ENCODE data around the gene PLIN1. TPM values are rescaled to one million over a fixed set of nuclear protein-coding genes. Genes with fewer than 3 reads are reported as not detected.

Gene PLIN1
- total and polyA plus RNA-seq, 2 experiments from 2014 or later = 0.21 to 0.90 TPM

- no peaks in the 10 kb centered on the region for H3K4me1 Mint-ChIP-seq
- peaks cover 3% of the 10 kb centered on the region for H3K27me3 Mint-ChIP-seq (ENCODE audit: insufficient read depth, low read depth, poor library complexity)
- no peak overlapping the region for H3K27ac Mint-ChIP-seq
- no peaks in the 10 kb centered on the region for H3K4me1 ChIP-seq (ENCODE audit: insufficient read depth)
- H3K79me2 ChIP-seq (replicated peaks; ENCODE audit: insufficient read depth) = no peaks in the 10 kb centered on the region
- no peak overlapping the region for H3K4me2 ChIP-seq
- H3K9me3 Mint-ChIP-seq = peaks cover 3% of the 10 kb centered on the region; the same call in 2 of the 3 replicates
- no peak for TF ChIP-seq STAT1 (IDR thresholded peaks at IDR 0.05; ENCODE audit: unreplicated experiment)
- no peaks in the 10 kb centered on the region for H4K20me1 ChIP-seq (replicated peaks; ENCODE audit: insufficient read depth)
- ATAC-seq (no peak), DNase-seq (ENCODE audit: low spot score) (no peak)
- H3K36me3 Mint-ChIP-seq (ENCODE audit: low read depth) = no peaks in the 10 kb centered on the region
- no peak overlapping the region for H2AFZ ChIP-seq
- no peak overlapping the region for H3K27ac ChIP-seq (ENCODE audit: low read depth)
- H3K27me3 ChIP-seq (ENCODE audit: insufficient read depth) = no peaks in the 10 kb centered on the region
- H3K9me2 ChIP-seq (ENCODE audit: insufficient read depth) = no peaks in the 10 kb centered on the region
- H3F3A ChIP-seq (replicated peaks; ENCODE audit: low read depth) = no peaks in the 10 kb centered on the region
- no peaks in the 10 kb centered on the region for H3K36me3 ChIP-seq (ENCODE audit: insufficient read depth)
- no peak overlapping the region for H3K4me3 Mint-ChIP-seq
- no peak overlapping the region for H3K4me3 ChIP-seq
Observed at GRCh38 chr15:89724621-89725020, 45.5 kb upstream of the PLIN1 start.

DNA sequence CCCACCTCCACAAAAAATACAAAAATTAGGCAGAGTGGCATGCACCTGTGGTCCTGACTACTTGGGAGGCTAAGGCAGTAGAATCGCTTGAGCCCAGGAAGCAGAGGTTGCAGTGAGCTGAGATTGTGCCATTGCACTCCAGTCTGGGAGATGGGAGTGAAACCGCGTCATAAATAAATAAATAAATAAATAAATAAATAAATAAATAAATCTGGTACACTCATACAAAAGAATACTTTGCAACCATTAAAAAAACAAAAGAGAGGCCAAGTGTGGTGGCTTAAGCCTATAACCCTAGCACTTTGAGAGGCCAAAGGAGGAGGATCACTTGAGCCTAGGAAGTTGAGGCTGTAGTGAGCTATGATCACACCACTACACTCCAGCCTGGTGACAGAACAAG is 43.9 kb upstream of the PLIN1 start:
- no peaks in the 10 kb centered on the region for H4K20me1 ChIP-seq (replicated peaks; ENCODE audit: insufficient read depth)
- H3K4me1 ChIP-seq (ENCODE audit: insufficient read depth) = no peaks in the 10 kb centered on the region
- no peaks in the 10 kb centered on the region for H3K4me1 Mint-ChIP-seq
- no peak overlapping the region for H3K27ac ChIP-seq (ENCODE audit: low read depth)
- no peak overlapping the region for H3K4me3 Mint-ChIP-seq
- H3K9me3 Mint-ChIP-seq = peaks cover 3% of the 10 kb centered on the region; the same call in 2 of the 3 replicates
- no peak overlapping the region for H2AFZ ChIP-seq
- H3K27me3 Mint-ChIP-seq (ENCODE audit: insufficient read depth, low read depth, poor library complexity) = peaks cover 5% of the 10 kb centered on the region
- no peaks in the 10 kb centered on the region for H3K27me3 ChIP-seq (ENCODE audit: insufficient read depth)
- no peak overlapping the region for H3K4me3 ChIP-seq
- H3K4me2 ChIP-seq = no peak overlapping the region
- no peaks in the 10 kb centered on the region for H3F3A ChIP-seq (replicated peaks; ENCODE audit: low read depth)
- H3K9me2 ChIP-seq (ENCODE audit: insufficient read depth) = no peaks in the 10 kb centered on the region
- no peaks in the 10 kb centered on the region for H3K36me3 Mint-ChIP-seq (ENCODE audit: low read depth)
- H3K36me3 ChIP-seq (ENCODE audit: insufficient read depth) = no peaks in the 10 kb centered on the region
- no peak for DNase-seq (ENCODE audit: low spot score)
- H3K79me2 ChIP-seq (replicated peaks; ENCODE audit: insufficient read depth) = no peaks in the 10 kb centered on the region
- no peak for ATAC-seq
- no peak overlapping the region for H3K27ac Mint-ChIP-seq
- TF ChIP-seq REST (IDR thresholded peaks at IDR 0.05; ENCODE audit: unreplicated experiment) (no peak), CREB1 (CRISPR knock-in tag; IDR thresholded peaks at IDR 0.05; ENCODE audit: low read depth) (no peak), POLR2AphosphoS5 (IDR thresholded peaks at IDR 0.05; ENCODE audit: low read depth) (no peak), CTCF (conservative IDR thresholded peaks at IDR 0.05; ENCODE audit: low read depth in 2 of 2) (no peak), ZNF331 (CRISPR knock-in tag; IDR thresholded peaks at IDR 0.05; ENCODE audit: low read depth) (no peak), JUNB (IDR thresholded peaks at IDR 0.05; ENCODE audit: unreplicated experiment) (no peak), ZNF114 (CRISPR knock-in tag; IDR thresholded peaks at IDR 0.05) (no peak), STAT1 (IDR thresholded peaks at IDR 0.05; ENCODE audit: unreplicated experiment) (no peak), ZNF462 (CRISPR knock-in tag; IDR thresholded peaks at IDR 0.05) (no peak), EZH2 (IDR thresholded peaks at IDR 0.05; ENCODE audit: low read depth, unreplicated experiment) (no peak), NANOG (IDR thresholded peaks at IDR 0.05; ENCODE audit: borderline replicate concordance) (no peak), EZH2phosphoT487 (IDR thresholded peaks at IDR 0.05; ENCODE audit: unreplicated experiment) (no peak)

Data from GM23338 (cell line).